Measurements from ENCODE around the gene SLC39A2.

Gene SLC39A2

GRCh38 chr14:21020977-21021545, 22.0 kb downstream of the SLC39A2 start:
- no peak for DNase-seq (ENCODE audit: low spot score)
- Histone ChIP-seq H3K9ac (ENCODE audit: low read depth, low read length, poor library complexity) (no peak overlapping the region), H3K14ac (ENCODE audit: low read length) (no peak overlapping the region), H2BK15ac (ENCODE audit: low read length) (no peak overlapping the region), H2BK5ac (ENCODE audit: low read length) (no peak overlapping the region), H3K9me3 (replicated peaks in 1 of 2; ENCODE audit: control insufficient read depth in 2 of 2, insufficient read depth in 1 of 2, low read depth in 1 of 2, low read length in 2 of 2) (peaks cover 0 to 9% of the 10 kb centered on the region in 2 donors), H3K4me3 (ENCODE audit: low read length in 2 of 2) (no peak overlapping the region), H3K4me2 (ENCODE audit: insufficient read depth, low read length, poor library complexity, severe bottlenecking) (no peak overlapping the region), H3K27ac (replicated peaks; ENCODE audit: low read length) (no peak overlapping the region), H2AK5ac (ENCODE audit: low read depth, low read length) (no peak overlapping the region), H2BK12ac (ENCODE audit: low read length) (no peak overlapping the region), H3K27me3 (ENCODE audit: control insufficient read depth in 3 of 3, insufficient read depth in 3 of 3, low read depth in 1 of 3, low read length in 3 of 3) (peaks cover 8 to 61% (median 32%) of the 10 kb centered on the region in 3 experiments), H3K79me1 (ENCODE audit: low read depth, low read length) (no peaks in the 10 kb centered on the region), H3K18ac (ENCODE audit: low read length) (no peak overlapping the region), H3K4ac (ENCODE audit: low read length) (no peak overlapping the region), H3K23ac (ENCODE audit: low read depth, low read length, poor library complexity) (no peak overlapping the region), H4K8ac (ENCODE audit: low read depth, low read length) (no peak overlapping the region), H2BK120ac (ENCODE audit: low read depth, low read length) (no peak overlapping the region), H3K4me1 (ENCODE audit: control insufficient read depth in 2 of 2, insufficient read depth in 1 of 2, low read depth in 1 of 2, low read length in 2 of 2) (peaks cover 4 to 6% of the 10 kb centered on the region in 2 donors), H4K91ac (ENCODE audit: low read depth, low read length, poor library complexity) (no peak overlapping the region), H3K36me3 (replicated peaks in 1 of 2; ENCODE audit: control insufficient read depth in 2 of 2, insufficient read depth in 2 of 2, low read length in 2 of 2) (no peaks in the 10 kb centered on the region), H2AFZ (ENCODE audit: low read length) (no peak overlapping the region)
- no CpG with 5 or more reads among the region's 5 CpGs for WGBS, 2 donors (ENCODE audit: extremely low coverage in 2 of 2, insufficient read length in 2 of 2, insufficient replicate concordance in 1 of 2)

- Histone ChIP-seq H4K8ac (ENCODE audit: low read depth, low read length) (no peak overlapping the region), H3K79me1 (ENCODE audit: low read depth, low read length) (no peaks in the 10 kb centered on the region), H3K4ac (ENCODE audit: low read length) (no peak overlapping the region), H3K4me2 (ENCODE audit: insufficient read depth, low read length, poor library complexity, severe bottlenecking) (no peak overlapping the region), H3K9me3 (replicated peaks in 1 of 2; ENCODE audit: control insufficient read depth in 2 of 2, insufficient read depth in 1 of 2, low read depth in 1 of 2, low read length in 2 of 2) (peaks cover 0 to 6% of the 10 kb centered on the region in 2 donors), H3K18ac (ENCODE audit: low read length) (no peak overlapping the region), H3K36me3 (replicated peaks in 1 of 2; ENCODE audit: control insufficient read depth in 2 of 2, insufficient read depth in 2 of 2, low read length in 2 of 2) (no peaks in the 10 kb centered on the region), H3K9ac (ENCODE audit: low read depth, low read length, poor library complexity) (no peak overlapping the region), H3K27me3 (ENCODE audit: control insufficient read depth in 3 of 3, insufficient read depth in 3 of 3, low read depth in 1 of 3, low read length in 3 of 3) (peaks cover 8 to 77% (median 36%) of the 10 kb centered on the region in 3 experiments), H2BK12ac (ENCODE audit: low read length) (no peak overlapping the region), H3K14ac (ENCODE audit: low read length) (no peak overlapping the region), H3K4me3 (ENCODE audit: low read length in 2 of 2) (no peak overlapping the region), H3K23ac (ENCODE audit: low read depth, low read length, poor library complexity) (no peak overlapping the region), H2AFZ (ENCODE audit: low read length) (no peak overlapping the region), H2AK5ac (ENCODE audit: low read depth, low read length) (no peak overlapping the region), H2BK5ac (ENCODE audit: low read length) (no peak overlapping the region), H4K91ac (ENCODE audit: low read depth, low read length, poor library complexity) (no peak overlapping the region), H2BK120ac (ENCODE audit: low read depth, low read length) (no peak overlapping the region), H3K27ac (replicated peaks; ENCODE audit: low read length) (no peak overlapping the region), H3K4me1 (ENCODE audit: control insufficient read depth in 2 of 2, insufficient read depth in 1 of 2, low read depth in 1 of 2, low read length in 2 of 2) (peaks cover 4 to 13% of the 10 kb centered on the region in 2 donors), H2BK15ac (ENCODE audit: low read length) (no peak overlapping the region)
- no peak for DNase-seq (ENCODE audit: low spot score)
- no CpG with 5 or more reads among the region's 5 CpGs for WGBS, 2 donors (ENCODE audit: extremely low coverage in 2 of 2, insufficient read length in 2 of 2, insufficient replicate concordance in 1 of 2)
Measured at GRCh38 chr14:21022686-21023085, 23.6 kb downstream of the SLC39A2 start.

- Histone ChIP-seq H3K9me3 (replicated peaks in 1 of 2; ENCODE audit: control insufficient read depth in 2 of 2, insufficient read depth in 1 of 2, low read depth in 1 of 2, low read length in 2 of 2) (peaks cover 0 to 6% of the 10 kb centered on the region in 2 donors), H4K91ac (ENCODE audit: low read depth, low read length, poor library complexity) (no peak overlapping the region), H3K79me1 (ENCODE audit: low read depth, low read length) (no peaks in the 10 kb centered on the region), H2BK12ac (ENCODE audit: low read length) (no peak overlapping the region), H2BK15ac (ENCODE audit: low read length) (no peak overlapping the region), H2BK5ac (ENCODE audit: low read length) (no peak overlapping the region), H2AK5ac (ENCODE audit: low read depth, low read length) (no peak overlapping the region), H3K36me3 (replicated peaks in 1 of 2; ENCODE audit: control insufficient read depth in 2 of 2, insufficient read depth in 2 of 2, low read length in 2 of 2) (no peaks in the 10 kb centered on the region), H3K9ac (ENCODE audit: low read depth, low read length, poor library complexity) (no peak overlapping the region), H2BK120ac (ENCODE audit: low read depth, low read length) (no peak overlapping the region), H3K14ac (ENCODE audit: low read length) (no peak overlapping the region), H4K8ac (ENCODE audit: low read depth, low read length) (no peak overlapping the region), H3K4ac (ENCODE audit: low read length) (no peak overlapping the region), H3K4me3 (ENCODE audit: low read length in 2 of 2) (no peak overlapping the region), H3K27ac (replicated peaks; ENCODE audit: low read length) (no peak overlapping the region), H3K4me1 (ENCODE audit: control insufficient read depth in 2 of 2, insufficient read depth in 1 of 2, low read depth in 1 of 2, low read length in 2 of 2) (peaks cover 4 to 13% of the 10 kb centered on the region in 2 donors), H3K4me2 (ENCODE audit: insufficient read depth, low read length, poor library complexity, severe bottlenecking) (no peak overlapping the region), H3K18ac (ENCODE audit: low read length) (no peak overlapping the region), H3K27me3 (ENCODE audit: control insufficient read depth in 3 of 3, insufficient read depth in 3 of 3, low read depth in 1 of 3, low read length in 3 of 3) (peaks cover 8 to 82% (median 36%) of the 10 kb centered on the region in 3 experiments), H2AFZ (ENCODE audit: low read length) (no peak overlapping the region), H3K23ac (ENCODE audit: low read depth, low read length, poor library complexity) (no peak overlapping the region)
- whole genome bisulfite sequencing, 2 donors (ENCODE audit: extremely low coverage in 2 of 2, insufficient read length in 2 of 2, insufficient replicate concordance in 1 of 2): no CpG with 5 or more reads among the region's 7 CpGs
- no peak for DNase-seq (ENCODE audit: low spot score)
Measured at GRCh38 chr14:21023174-21023573, 24.1 kb downstream of the SLC39A2 start.

- Histone ChIP-seq H2BK120ac (ENCODE audit: low read depth, low read length) (no peak overlapping the region), H4K8ac (ENCODE audit: low read depth, low read length) (no peak overlapping the region), H3K27me3 (ENCODE audit: control insufficient read depth in 3 of 3, insufficient read depth in 3 of 3, low read depth in 1 of 3, low read length in 3 of 3) (peaks cover 8 to 86% (median 36%) of the 10 kb centered on the region in 3 experiments), H3K4me2 (ENCODE audit: insufficient read depth, low read length, poor library complexity, severe bottlenecking) (peak overlapping the region; percentile 94), H3K23ac (ENCODE audit: low read depth, low read length, poor library complexity) (peak overlapping the region; percentile 75), H2BK12ac (ENCODE audit: low read length) (no peak overlapping the region), H3K36me3 (replicated peaks in 1 of 2; ENCODE audit: control insufficient read depth in 2 of 2, insufficient read depth in 2 of 2, low read length in 2 of 2) (no peaks in the 10 kb centered on the region), H3K79me1 (ENCODE audit: low read depth, low read length) (no peaks in the 10 kb centered on the region), H2AFZ (ENCODE audit: low read length) (peak overlapping the region; percentile 93), H4K91ac (ENCODE audit: low read depth, low read length, poor library complexity) (no peak overlapping the region), H3K4me1 (ENCODE audit: control insufficient read depth in 2 of 2, insufficient read depth in 1 of 2, low read depth in 1 of 2, low read length in 2 of 2) (peaks cover 4 to 13% of the 10 kb centered on the region in 2 donors), H2AK5ac (ENCODE audit: low read depth, low read length) (peak overlapping the region; percentile 82), H3K27ac (replicated peaks; ENCODE audit: low read length) (no peak overlapping the region), H2BK15ac (ENCODE audit: low read length) (no peak overlapping the region), H3K14ac (ENCODE audit: low read length) (no peak overlapping the region), H3K9ac (ENCODE audit: low read depth, low read length, poor library complexity) (no peak overlapping the region), H3K18ac (ENCODE audit: low read length) (peak overlapping the region; percentile 93), H3K4me3 (ENCODE audit: low read length in 2 of 2) (peak overlapping the region; percentile 53 to 80), H2BK5ac (ENCODE audit: low read length) (no peak overlapping the region), H3K4ac (ENCODE audit: low read length) (no peak overlapping the region), H3K9me3 (replicated peaks in 1 of 2; ENCODE audit: control insufficient read depth in 2 of 2, insufficient read depth in 1 of 2, low read depth in 1 of 2, low read length in 2 of 2) (peaks cover 0 to 6% of the 10 kb centered on the region in 2 donors)
- no CpG with 5 or more reads among the region's 17 CpGs for WGBS, 2 donors (ENCODE audit: extremely low coverage in 2 of 2, insufficient read length in 2 of 2, insufficient replicate concordance in 1 of 2)
- DNase-seq (ENCODE audit: low spot score): no peak
Measured at GRCh38 chr14:21023817-21024584, 24.9 kb downstream of the SLC39A2 start.

Data from neuronal stem cell (in vitro differentiated cells).